Head of caudate nucleus (tissue), 42 donors: ENCODE measurements around the gene DMRT1.
A peak's percentile ranks its signal among the peaks of the same experiment; 100 is the strongest.

Experiments
- DNase-seq, 42 donors: peaks; one replicate each; pipeline versions ENCODE4 v3.0.0 to v3.0.0-alpha.2; 2020 to 2021; ENCODE audit warnings: mixed read lengths in 7 of 42
- intact Hi-C: fragments of 100-400 bp; cut with DNase I; formaldehyde crosslinking; loops from one replicate; pipeline ENCODE4 v1.15.0; 2022

DMRT1 gene

DNA sequence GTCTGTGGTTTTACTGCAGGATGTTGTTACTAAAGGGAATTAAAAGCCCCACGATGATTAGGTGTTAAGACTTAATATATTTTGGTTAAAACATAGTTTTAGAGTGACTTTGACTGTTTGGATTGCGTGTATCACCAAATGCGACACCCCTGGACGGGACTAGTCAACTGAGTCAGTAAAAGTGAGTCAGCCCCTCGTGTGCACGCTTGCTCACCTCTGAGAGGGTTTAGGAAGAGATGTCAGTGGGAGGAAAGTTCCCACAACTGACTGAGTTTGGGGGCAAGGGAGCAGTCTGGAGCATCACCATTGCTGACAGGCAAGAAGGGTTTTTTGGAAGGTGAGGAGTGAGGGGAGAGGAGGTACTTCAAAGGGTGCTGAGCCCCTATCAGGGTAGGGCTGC, 120.5 kb downstream of the DMRT1 start:
- DNase-seq, result no peak
- intact Hi-C loops, result no loop called here

DNA sequence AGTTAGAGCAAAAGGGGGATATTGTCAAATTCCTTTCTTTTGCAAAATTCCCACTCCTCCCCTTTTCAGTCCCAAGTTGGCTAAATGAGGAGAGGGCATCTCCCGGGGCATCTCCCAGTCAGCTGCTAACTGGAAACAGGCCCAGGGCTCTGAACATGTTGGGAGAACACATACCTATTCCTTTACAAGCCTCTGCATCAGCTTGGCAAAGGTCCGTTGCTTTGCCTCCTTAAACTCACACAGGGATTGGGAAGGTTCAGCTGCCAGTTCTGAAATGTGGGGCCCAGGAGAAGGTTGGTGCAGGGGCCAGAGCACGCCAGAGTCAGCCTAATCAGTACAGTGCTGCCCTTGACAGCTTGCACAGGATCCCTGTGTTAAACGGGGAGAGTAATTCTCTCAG, 124.0 kb downstream of the DMRT1 start:
- intact Hi-C loops, result no loop called here
- no peak for DNase-seq

DNA sequence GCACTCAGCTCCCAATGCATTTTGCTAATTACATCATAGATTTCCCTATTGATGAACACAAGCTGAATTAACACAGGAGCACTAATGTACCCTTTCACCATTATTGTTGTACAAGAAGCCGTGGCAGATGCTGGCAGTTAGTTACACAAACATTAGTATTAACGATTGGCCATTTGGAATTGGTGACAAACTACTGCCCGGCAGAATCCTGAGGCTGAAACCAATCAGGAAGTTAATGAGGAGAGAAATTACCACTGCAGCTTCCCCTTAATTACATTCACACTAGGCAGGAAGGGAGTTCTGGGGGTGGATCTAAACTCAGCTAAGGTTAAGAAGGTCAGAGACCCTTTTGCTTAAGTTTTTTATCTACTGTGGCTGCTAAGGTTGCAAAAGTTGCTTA, 125.4 kb downstream of the DMRT1 start:
- intact Hi-C loops, result no loop called here
- DNase-seq, result no peak

DNA sequence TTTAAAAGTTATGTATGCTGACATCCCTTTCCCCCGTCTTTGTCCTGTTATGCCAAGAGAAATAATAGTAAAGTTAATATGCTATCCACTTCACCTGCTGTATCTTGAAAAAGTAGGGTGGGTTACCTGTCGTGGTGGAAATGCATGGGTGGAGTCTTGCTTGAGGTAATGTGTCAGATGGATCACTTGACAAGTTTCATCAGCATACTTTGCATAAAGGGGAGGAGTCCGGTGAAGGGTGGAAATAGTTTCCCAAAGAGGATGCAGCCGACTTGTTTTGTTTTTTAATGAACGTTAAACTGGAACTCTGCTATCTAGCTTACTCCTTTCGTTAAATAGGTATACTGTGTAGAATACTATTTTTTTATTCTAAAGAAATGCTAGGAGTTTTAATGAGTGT, 125.9 kb downstream of the DMRT1 start:
- intact Hi-C loops, result no loop called here
- no peak for DNase-seq

DNA sequence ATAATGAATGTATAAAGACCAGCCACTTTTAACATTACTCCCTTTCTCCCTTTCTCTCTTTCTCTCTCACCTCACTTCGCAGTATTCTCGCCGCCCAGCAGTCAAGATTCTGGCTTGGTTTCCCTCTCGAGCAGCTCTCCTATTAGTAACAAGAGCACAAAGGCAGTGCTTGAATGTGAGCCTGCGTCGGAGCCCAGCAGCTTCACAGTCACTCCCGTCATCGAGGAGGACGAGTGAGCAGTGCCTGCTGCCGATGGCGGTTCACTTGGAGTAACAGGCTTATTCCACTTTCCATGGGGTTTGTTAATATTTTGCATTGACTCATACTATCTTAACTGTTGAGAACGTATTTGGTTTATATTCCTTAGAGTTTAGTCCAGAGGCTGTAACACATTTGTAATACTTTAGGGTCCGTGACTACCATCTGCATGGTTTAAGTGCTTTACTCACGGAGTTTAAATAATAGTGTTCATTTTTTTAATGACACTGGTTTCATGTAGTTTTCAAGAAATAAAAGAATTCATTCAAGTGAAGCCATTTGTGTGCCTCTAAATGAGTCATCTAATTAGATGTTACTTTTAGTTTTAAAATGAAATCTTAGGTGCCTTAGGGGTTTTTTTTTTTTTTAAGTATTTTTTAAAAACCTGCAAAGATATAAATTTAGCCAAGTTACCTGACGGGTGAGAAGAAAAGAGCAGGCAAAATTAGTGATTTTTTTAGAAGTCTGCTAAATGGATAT, 126.6 kb downstream of the DMRT1 start:
- peak in 1 of 42 donors; percentile 3 for DNase-seq
- intact Hi-C loops, result no loop called here

DNA sequence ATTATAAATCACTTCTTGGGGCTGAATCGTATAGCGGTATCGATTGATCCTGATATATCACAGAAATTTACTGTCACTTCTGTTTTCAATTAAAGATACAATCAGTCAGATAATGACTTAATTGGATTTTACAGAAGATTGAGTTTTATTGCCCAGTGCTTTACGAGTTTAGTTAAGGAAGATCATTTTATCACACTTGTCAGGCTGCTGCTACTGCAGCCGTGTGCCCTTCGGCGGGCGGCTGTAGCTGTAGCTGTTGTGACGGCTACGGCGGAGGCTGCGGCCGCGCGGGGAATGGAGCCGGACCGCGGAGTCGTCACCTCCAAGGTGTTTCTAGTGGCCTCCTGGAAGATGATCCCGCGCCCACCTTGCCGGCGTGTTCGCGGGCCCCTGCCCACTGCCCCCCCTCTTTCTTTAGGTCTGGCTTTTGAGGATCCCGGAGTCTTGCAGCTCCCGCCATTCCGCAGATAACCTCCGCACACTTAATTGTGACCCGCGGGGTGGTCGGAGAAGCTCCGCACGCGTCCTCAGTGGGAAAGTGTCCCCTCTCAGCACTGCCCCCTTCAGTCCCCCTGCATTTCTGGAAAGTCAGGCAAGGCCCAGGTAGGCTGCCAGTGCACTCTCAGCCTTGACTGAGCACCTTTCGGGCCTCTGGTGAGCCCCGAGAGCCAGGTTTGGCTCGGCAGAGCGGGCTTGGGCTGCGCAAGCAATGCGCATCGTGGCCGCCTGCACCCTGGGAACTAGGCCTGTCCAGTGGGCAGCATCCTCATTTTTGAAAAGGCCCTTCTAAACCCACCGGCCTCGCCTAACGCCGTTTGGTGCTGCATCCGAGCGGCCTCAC, 128.0 kb downstream of the DMRT1 start:
- DNase-seq, result no peak
- intact Hi-C loops, result no loop called here

DNA sequence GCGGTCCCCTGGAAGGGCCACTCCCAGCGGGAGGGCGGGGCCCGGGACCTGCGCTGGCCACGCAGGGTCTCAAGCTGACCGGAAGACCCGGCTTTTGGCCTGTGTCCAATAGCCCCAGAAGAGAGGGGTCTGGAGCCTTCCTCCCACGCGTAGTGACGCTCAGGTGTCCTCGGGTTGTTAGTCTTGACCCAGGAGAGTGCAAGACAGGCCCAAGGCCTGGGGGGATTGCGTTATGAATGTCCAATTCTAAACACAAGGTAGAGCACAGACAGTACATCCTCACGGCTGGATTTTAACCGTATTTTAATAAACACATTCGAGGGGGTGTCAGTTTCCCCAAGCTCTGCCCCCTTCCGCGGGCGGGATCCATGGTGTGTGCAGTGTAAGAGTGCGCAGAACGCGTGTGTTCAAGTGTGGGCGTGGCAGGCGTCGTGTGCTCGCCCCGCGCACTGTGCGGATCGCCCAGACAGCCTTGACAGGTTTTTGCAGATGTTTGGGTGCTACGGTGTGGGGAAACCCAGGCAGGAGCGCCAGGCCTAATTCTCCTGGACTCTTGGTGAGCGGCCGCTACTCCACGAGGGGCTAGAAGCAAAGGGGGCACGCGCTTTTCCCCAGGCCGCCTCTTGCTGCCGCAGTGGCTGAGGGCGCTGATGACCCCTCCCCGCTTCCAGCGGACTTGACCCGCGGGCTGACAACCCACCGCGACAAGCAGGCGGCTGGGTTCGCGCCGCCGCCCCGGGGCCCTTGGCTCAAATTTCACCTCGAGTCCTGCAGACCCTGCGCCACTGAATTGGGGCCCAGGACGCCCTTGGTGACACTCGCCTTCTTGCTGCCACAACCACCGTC, 128.9 kb downstream of the DMRT1 start:
- intact Hi-C loops, result no loop called here
- no peak for DNase-seq

DNA sequence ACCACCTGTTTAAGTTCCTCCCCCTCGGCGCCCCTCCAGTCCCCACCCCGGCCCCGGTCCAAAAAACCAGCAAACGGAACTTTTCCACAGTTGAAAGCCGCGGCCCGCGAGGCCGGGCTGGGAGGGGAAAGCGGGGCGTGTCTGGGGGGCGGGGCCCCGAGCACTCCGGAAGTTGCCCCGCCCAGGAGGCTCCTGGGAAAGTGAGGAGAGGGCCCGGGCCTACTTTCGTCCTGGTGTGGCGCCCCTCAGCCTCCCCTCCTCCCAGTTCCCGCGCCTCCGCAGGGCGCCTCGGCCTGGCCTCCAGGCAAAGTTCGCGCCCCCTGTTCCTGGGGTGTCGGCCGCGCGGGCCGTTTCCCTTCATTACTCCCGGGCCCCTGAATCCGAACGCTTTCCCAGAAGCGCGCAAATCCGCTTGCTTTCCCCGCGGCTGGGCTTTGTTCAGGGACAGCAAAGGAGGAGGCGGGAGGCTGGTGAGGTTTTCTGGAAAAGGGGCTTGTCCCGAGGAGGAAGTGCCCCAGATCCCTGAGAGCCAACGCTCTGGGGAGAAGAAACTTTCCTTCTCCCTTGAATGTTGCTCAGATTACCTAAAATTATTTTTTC, 130.5 kb downstream of the DMRT1 start:
- no peak for DNase-seq
- intact Hi-C loops, result no loop called here

DNA sequence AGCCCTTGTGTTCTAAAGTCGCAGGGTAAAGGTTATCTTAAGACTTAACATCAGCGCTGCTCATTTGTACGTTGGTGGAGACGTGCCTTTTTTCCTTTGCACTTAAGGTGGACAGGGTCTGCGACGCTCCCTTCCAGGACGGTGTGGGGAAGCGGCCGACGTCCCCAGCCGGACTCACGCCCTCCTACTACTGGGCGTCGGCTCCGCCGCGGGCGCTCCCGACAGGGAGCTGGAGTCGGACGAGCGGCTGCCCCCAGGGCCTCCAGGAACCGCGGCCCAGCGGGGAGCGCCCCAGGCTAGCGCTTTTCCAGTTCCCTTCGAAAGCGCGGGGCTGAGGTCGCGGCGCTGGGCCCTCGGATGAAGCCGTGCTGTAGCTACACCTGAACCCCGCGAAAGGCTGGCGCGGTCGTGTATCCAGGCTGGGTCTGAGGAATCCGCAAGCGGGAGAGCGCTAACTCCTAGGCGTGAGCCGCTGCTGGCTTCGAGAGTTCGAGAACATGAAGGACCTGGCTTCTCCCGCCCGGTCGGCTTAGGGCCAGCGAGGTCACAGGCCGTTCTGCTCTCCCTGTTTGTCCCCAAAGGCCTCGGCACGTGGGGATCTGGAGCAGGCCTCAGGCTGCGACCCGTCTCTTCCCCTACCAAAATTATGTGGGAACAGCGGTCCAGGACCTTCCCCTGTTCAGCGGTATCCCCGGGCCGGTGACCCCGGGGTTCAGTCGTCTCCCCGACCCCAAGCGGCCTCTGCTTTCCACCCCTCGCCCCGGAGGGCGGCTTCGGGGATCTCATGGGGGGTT, 131.2 kb downstream of the DMRT1 start:
- intact Hi-C loops, result no loop called here
- DNase-seq, result no peak

DNA sequence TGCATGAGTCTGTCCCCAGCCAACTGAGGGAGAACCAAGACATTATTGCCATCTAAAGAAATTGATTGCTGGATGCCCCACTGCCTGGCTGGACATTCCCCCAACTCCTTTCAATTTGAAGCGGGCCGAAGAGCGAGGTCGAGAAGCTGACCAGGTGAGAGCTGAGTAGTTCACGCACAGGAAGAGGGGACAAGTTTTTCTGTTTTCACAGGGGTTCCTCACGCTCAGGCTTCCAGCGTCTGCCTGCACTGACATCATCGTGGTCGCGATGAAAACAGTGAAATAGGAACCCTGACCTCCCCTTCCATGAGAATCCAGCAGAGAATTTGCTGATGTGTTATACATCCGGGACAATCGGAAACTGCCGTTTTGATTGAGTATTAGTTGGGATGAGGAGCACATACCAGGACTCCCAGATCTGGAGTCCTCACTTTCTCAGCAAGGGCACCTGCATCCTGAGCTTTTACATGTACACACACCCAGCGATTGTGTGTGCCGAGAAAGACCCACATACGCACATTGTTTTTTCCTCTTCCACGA, 131.9 kb downstream of the DMRT1 start:
- intact Hi-C loops, result no loop called here
- no peak for DNase-seq

DNA sequence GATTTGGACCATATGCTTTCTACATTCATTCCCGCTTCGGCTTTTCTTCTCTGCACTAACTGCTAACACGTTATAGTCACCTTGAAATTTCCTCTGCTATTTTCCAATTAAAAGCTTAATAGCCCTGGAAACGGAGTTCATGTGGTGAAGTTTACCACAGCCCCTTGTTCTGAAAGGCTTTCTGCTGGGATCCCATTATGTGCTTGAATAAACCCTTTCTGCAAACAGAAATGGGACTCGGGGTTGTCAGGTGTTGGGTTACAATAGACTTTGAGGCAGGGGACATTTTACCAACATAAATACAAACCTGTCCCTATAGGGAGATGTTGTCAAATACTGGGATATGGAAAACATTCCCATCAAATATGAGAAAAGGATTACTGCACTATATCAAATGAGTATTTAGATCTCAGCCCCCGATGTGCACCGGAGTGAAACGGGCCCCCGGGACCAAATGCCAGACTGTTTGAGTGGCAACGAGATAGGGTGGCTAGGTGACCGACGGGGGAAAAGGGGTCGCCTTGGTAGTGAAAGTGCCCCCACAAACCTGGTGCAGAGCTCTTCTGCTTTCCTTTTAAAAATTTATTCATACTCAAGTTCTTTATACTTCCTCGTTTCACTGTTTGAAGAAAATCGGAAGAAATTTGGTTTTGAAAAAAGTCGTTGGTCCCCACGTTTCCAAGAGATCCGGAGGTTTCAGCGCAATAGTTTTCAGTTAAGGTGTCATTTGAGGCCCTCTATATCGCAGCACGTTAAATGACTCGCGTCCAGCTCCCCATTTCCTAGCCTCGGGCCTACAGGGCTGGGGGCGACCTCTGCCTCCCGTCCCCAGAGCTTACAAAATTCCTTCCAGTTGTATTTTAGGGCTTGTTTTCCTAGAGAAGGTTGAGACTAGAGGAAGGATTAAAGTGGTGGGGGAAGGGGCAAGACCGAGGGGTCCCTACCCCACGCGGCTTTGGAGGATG, 132.8 kb downstream of the DMRT1 start:
- intact Hi-C loops, result no loop called here
- no peak for DNase-seq

DNA sequence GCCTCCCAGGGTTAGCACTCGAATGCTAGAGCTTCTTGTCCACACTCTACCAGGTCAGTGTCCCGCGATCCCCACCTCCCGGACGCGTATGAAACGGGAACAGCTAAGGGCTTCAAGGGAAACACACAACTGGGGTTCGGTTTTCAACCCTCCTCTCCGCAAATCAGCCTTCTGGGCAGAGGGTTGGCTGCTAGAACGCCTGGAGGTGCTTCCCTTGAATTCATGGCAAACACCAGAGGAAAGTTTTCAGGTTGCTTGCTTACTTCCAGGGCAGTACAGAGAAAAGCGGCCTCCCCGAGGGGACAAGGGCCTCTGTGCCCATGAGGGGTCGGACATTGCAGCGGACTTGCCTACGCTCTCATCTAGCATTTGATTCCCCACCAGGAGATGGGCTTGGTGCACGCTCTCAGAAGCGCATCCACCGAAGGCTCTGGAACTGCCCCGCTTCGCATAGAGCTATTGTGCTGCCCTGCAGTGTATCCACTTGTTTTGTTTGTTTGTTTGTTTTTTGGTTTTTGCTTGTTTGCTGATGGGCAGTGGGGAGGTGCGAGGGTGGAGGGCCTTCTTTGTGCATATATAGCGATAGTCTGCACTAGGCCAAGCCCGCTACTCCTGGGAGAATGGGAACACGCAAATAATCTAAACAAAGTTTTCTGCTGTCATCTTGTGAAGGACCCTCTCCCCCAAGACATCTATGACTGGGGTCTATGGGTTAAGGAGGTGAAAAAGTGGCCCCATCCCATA, 133.7 kb downstream of the DMRT1 start:
- intact Hi-C loops, result no loop called here
- no peak for DNase-seq

DNA sequence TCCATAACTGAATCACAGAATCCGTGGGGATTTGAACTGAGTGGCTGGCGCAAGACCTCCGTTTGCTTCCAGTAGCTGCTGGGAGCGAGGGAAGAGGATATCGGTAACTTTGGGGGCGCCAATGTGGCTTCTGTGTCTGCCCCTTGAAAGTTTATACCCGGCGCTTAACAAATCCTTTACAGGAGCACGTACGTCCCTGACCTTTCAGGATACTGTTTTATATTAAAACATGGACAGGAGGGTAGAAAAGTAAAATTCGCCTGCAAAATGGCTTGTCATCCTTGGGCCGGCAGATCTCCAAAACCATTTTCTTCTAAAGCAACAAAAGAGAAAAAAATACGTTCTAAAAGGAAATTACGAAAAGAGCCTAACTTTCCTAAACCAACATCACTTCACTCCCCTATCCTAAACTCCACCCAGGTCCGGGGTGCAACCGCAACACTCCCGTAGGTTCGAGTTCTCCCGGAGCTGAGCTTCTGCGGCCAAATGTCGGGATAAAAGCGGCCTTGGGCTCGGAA, 134.3 kb downstream of the DMRT1 start:
- intact Hi-C loops, result no loop called here
- DNase-seq, result no peak

DNA sequence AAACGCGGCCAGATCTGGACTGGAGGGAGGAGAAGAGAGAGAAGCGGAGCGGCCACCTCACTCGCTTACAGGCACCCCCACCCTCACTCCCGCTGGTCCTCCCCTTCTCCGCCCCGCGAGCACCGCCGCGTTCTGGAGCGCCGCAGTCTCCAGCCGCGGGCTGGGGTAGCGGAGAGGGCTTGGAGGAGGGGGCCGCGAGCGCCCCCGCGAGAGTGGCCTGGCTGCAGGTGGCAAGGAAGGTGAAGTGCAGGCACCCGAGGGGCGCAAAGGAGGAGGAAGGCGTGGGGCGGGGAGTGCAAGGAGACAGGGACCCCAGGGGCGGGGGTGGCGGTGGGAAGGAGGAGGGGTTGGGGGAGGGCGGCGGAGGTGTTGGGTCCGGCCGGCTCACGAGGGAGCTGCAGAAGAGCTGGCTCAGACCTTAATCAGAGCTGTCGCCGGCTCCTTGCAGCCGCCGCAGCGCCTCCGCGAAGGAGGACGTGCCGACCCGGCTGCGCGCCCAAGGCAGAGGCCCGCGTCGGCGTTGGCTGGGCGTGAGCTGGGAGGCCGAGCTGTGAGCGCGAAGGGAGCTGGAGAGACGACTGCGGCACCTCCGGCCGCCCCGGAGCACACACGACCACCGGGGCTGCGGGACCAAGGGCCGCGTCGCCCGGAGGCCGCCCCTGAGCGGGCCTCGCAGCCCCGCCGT, 134.9 kb downstream of the DMRT1 start, which contains the start of gene DMRT3:
TSS of gene DMRT3 (plus strand) at position 398 of the 685 bp plus-strand sequence. CDS start 347 bp downstream, outside the sequence.
- DNase-seq, result no peak
- intact Hi-C loops, result no loop called here
